Islet of Langerhans (tissue), 1 donor: ENCODE results near the gene HSD17B12.

Source experiments
- FAIRE-seq: peaks from one replicate; lab custom pipeline; 2011; peaks lifted over from hg19 to GRCh38; lab: Jason Lieb, UNC

HSD17B12 gene

GRCh38 chr11:43871051-43871450 is 190.5 kb downstream of the HSD17B12 start:
- FAIRE-seq, result no peak

GRCh38 chr11:43872995-43873394 is 192.5 kb downstream of the HSD17B12 start:
- FAIRE-seq, result no peak

- FAIRE-seq, result no peak
Observed at GRCh38 chr11:43874078-43874477, 193.5 kb downstream of the HSD17B12 start.

- FAIRE-seq, result no peak
Observed at GRCh38 chr11:43874738-43875137, 194.2 kb downstream of the HSD17B12 start.

DNA sequence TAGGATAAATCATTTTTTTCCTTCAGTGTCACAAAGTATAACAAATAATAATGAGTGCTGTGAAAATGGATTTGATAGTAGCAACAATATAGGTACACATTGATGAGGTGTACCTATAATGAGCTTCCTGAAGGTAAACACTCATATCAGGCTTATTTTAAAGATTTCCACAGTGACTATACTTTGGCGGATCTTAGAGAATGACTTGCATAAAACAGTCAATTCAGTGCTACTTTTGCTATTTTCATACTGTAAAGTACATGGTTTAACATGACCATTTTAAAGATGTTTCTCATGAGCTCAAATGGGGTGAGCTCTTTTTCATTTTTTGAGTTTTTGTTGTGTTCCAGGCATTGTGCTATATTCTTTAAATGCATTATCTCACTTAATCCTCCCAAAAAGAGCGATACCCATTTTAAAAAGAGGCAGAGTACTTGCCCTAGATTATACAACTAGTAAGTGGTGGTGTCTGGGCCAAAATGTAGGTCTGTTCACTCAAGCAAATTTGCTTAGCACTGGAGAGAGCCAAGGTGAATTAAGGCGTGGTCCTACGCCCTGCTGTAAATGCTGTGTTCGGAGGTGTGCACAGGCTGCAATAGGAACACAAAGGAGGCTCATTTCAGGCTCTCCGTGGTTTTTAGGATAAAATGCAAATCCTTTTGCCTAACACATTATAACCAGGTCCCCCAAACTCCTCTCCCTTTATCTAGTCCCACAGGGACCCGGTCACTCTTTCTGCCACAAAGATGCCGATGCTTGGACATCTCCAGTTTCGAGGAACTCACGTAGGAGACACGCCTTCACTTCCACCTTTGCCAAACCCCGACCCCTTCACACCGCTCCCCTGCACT is 199.5 kb downstream of the HSD17B12 start:
- no peak for FAIRE-seq

DNA sequence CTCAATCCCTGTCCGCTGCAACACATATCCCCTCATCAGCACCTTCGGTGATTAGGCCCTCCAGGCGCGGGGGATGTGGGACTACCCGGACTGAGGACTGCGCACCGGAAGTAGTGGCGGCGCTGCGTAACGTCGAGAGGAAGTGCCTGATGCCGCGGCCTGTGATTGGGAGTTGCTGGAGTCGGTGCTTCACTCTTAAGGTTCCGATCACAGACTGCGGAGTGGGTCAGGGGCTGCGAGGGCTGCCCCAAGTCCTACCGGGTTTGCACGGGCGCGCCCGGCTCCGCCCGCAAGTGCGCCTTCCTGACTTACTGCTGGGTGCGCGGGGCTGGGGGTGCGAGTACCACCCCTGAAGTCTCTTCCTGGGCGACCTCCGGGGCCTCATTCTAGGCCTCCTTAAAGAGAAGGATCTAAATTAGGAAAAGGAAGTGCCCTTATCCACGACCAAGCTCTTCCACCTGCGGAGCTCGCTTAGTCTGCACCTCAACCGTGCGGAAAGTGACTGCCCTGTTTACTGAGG is 200.2 kb downstream of the HSD17B12 start, which contains the start of gene ALKBH3:
ALKBH3 (plus strand) TSS at position 192 of the 520 bp plus-strand sequence. CDS start 1,822 bp downstream, outside the sequence.
- FAIRE-seq, result no peak

- no peak for FAIRE-seq
Observed at GRCh38 chr11:43892851-43893250, 212.3 kb downstream of the HSD17B12 start.

DNA sequence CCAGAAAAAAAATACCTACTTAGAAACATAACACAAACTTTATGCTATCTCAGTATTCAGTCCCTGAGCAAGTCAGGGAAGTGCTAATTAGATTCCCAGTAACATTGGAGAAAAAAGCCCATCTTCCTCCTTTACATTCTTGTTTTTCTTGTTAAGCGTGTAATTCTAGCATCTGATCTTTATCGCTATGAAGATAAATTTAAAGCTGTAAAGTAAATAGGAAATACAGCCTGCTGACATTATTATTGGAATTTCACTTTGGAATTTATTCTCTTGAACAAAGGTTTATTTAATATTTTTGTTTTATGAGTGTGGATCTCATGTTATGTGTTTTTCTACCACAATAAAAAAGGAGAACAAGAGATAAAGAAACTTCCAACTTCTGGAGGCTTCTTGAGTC is 214.0 kb downstream of the HSD17B12 start:
- FAIRE-seq, result no peak

- no peak for FAIRE-seq
Observed at GRCh38 chr11:43895601-43896000, 215.1 kb downstream of the HSD17B12 start.

DNA sequence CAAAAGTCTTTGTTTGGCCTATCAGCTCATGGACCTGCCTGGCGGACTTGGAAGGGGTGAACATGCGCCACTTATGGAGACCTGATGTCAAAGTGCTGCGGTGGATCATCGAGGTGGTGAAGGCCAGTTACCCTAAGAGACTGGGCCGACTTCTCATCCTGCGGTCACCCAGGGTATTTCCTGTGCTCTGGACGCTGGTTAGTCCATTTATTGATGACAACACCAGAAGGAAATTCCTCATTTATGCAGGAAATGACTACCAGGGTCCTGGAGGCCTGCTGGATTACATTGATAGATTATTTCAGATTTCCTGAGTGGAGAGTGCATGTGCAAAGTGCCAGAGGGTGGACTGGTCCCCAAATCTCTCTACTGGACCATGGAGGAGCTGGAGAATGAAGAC is 218.0 kb downstream of the HSD17B12 start:
- FAIRE-seq, result no peak

DNA sequence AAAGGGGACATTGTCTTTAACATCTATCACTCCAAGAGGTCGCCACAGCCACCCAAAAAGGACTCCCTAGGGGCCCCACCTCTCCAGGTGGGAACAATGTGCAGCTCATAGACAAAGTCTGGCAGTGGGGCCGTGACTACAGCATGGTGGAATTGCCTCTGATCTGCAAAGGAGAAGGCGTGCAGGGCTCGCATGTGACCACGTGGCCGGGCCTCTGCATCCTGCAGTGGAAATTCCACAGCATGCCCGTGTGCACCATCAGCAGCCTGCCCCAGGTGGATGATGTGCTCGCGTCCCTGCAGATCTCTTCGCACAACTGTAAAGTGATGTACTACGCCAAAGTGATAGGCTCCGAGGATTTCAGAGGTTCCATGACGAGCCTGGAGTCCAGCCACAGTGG is 218.6 kb downstream of the HSD17B12 start:
- FAIRE-seq, result no peak

- no peak for FAIRE-seq
Observed at GRCh38 chr11:43901551-43901950, 221.0 kb downstream of the HSD17B12 start.

DNA sequence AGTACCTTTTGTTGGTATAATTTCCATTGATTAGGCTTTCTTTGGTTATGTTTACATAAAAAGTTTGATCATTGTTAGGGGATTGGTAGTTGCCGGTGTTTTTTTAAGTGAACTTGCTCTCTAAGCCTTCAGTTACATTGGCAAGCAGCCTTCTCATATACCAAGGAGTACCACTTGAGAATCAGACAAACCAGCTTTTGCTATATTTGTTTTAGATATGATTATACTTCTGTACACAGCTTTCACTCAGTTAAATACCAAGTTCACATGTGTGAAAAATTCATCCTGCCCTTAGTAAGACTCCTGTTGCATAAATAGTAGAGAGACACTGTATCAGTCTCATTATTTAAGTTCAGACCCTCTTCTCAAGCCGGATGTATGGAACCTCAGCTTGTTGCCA is 222.5 kb downstream of the HSD17B12 start:
- FAIRE-seq, result no peak

DNA sequence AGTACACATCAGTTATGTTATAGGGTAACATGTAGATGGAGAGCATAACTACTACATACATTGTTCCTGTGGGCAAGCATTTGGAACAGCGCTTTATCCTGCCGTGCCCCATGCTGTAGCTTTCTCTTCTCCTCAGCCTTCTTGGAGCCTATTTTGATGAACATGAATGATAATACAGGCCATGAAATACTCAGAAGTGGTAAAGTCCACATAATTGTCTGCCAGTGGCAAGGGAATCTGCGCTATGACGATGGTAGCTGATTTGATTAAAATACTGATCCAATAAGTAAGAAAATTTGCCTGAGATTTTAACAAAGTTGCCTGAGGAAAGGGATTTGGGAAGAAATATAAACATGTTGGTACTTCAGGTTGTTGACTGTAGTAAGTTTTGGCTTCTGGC is 223.4 kb downstream of the HSD17B12 start:
- FAIRE-seq, result no peak

DNA sequence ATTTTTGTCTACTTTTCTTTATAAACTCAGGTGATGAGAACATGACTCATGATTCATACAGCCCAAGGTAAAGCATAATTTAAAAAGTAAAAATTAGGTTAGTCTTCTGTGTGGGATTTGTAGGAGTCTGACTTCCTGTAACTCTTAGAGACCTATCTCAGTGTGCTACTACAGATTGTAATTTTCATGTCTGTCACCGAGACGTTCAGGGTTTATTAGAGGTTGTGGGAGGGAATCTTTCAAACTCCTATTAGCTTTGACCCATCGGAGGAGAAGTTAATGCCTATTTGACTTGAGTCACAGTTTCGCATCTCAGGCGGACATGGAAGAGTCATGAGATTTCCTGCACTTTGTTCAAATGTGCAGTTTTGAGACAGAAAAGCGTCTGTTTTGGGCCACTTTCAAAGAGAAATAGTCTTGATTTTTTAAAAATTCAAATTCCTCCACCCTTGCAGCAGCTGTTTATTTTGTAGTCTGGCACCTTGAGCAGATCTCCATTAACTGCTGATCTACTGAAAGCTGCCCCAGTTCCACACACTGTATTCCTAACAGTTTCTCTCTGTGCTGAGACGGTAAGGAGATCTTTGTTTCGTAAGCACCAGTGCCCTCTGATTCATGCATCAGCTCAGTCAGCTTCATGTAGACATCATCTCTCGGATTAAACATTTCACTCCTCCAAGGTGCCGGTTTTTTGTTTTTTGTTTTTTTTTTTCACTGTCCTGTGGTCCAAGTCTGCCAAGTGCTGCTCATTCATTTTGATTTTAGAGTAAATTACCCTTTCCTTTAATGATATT is 224.4 kb downstream of the HSD17B12 start:
- no peak for FAIRE-seq

GRCh38 chr11:43905813-43906241 is 225.3 kb downstream of the HSD17B12 start:
- no peak for FAIRE-seq
